ENCODE results near the gene FBXO34. TPM values are rescaled to one million over a fixed set of nuclear protein-coding genes. Genes with fewer than 3 reads are reported as not detected.

FBXO34 gene
- total RNA-seq, 1 experiment from 2014 or later, result 18.8 TPM

DNA sequence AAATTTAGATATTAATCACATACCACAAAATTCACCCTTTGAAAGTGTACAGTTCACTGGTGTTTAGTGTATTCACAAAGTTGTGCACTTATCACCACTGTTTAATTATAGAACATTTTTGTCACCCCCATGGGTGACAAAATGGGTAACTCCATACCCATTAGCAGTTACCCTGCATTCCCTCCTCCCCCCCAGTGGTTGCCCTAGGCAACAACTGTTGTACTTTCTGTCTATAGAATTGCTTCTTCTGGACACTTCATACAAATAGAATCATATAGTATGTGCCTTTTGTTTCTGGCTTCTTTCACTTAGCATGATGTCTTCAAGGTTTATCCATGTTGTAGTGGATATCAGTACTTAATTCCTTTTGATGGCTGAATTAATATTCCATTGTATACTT is 52.7 kb downstream of the FBXO34 start:
- Histone ChIP-seq H3K36me3 (ENCODE audit: control insufficient read depth, insufficient read depth, low read length) (no peaks in the 10 kb centered on the region; the same call in 1 of the 2 replicates), H3K27ac (ENCODE audit: low read length) (no peak overlapping the region), H3K4me1 (ENCODE audit: control insufficient read depth, insufficient read depth, low read length) (no peaks in the 10 kb centered on the region), H3K4me3 (ENCODE audit: low read depth in 2 of 2, low read length in 2 of 2) (no peak overlapping the region), H3K9me3 (ENCODE audit: control insufficient read depth, insufficient read depth, low read depth, low read length) (no peaks in the 10 kb centered on the region), H3K27me3 (ENCODE audit: control insufficient read depth, insufficient read depth, low read length) (no peaks in the 10 kb centered on the region)
- no TSS peak for BruUV-seq (replicated peaks)
- POLR2A ChIA-PET, result no interaction called here
- CTCF ChIA-PET, result no interaction called here
- ATAC-seq, result no peak
- intact Hi-C loops (cut with micrococcal nuclease; ENCODE audit: unreplicated experiment) (no loop called here), in situ Hi-C loops (cut with HindIII; ENCODE audit: low pct_unique_long_range_greater_than_20kb, low sequenced_read_pairs) (no loop called here)
- no peak for DNase-seq (ENCODE audit: low read depth, low spot score)
- TF ChIP-seq SIN3A (IDR thresholded peaks at IDR 0.05; ENCODE audit: borderline replicate concordance, insufficient read depth, low read depth, low read length) (no peak), POLR2AphosphoS5 (IDR thresholded peaks at IDR 0.05; ENCODE audit: low read depth, low read length) (no peak), TCF7L2 (IDR thresholded peaks at IDR 0.05; ENCODE audit: low read depth, low read length) (no peak)
- TF ChIP-seq, protein P1, sequence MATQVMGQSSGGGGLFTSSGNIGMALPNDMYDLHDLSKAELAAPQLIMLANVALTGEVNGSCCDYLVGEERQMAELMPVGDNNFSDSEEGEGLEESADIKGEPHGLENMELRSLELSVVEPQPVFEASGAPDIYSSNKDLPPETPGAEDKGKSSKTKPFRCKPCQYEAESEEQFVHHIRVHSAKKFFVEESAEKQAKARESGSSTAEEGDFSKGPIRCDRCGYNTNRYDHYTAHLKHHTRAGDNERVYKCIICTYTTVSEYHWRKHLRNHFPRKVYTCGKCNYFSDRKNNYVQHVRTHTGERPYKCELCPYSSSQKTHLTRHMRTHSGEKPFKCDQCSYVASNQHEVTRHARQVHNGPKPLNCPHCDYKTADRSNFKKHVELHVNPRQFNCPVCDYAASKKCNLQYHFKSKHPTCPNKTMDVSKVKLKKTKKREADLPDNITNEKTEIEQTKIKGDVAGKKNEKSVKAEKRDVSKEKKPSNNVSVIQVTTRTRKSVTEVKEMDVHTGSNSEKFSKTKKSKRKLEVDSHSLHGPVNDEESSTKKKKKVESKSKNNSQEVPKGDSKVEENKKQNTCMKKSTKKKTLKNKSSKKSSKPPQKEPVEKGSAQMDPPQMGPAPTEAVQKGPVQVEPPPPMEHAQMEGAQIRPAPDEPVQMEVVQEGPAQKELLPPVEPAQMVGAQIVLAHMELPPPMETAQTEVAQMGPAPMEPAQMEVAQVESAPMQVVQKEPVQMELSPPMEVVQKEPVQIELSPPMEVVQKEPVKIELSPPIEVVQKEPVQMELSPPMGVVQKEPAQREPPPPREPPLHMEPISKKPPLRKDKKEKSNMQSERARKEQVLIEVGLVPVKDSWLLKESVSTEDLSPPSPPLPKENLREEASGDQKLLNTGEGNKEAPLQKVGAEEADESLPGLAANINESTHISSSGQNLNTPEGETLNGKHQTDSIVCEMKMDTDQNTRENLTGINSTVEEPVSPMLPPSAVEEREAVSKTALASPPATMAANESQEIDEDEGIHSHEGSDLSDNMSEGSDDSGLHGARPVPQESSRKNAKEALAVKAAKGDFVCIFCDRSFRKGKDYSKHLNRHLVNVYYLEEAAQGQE (IDR thresholded peaks at IDR 0.05; ENCODE audit: insufficient read depth in 1 of 2, low read depth in 2 of 2, low read length in 1 of 2), result no peak
- TF ChIP-seq, protein P2, sequence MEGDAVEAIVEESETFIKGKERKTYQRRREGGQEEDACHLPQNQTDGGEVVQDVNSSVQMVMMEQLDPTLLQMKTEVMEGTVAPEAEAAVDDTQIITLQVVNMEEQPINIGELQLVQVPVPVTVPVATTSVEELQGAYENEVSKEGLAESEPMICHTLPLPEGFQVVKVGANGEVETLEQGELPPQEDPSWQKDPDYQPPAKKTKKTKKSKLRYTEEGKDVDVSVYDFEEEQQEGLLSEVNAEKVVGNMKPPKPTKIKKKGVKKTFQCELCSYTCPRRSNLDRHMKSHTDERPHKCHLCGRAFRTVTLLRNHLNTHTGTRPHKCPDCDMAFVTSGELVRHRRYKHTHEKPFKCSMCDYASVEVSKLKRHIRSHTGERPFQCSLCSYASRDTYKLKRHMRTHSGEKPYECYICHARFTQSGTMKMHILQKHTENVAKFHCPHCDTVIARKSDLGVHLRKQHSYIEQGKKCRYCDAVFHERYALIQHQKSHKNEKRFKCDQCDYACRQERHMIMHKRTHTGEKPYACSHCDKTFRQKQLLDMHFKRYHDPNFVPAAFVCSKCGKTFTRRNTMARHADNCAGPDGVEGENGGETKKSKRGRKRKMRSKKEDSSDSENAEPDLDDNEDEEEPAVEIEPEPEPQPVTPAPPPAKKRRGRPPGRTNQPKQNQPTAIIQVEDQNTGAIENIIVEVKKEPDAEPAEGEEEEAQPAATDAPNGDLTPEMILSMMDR (IDR thresholded peaks at IDR 0.05), result no peak

DNA sequence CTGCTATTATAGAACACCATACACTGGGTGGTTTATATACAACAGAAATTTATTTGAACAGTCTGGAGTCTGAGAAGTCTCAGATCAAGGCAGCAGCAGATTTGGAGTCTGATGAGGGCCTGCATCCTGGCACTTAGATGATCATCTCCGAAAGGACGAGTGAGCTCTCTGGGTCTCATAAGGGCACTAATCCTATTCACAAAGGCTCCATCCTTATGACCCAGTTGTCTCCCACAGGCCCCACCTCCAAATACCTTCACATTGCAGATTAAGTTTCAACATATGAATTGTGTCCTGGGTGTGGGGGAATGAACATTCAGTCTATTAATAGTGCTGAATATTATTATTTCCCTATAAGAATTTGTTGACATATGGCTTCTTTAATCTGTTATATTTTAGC is 53.6 kb downstream of the FBXO34 start:
- ATAC-seq (no peak), DNase-seq (ENCODE audit: low read depth, low spot score) (no peak)
- intact Hi-C loops (cut with micrococcal nuclease; ENCODE audit: unreplicated experiment), result no loop called here
- ChIA-PET CTCF (no interaction called here), POLR2A (no interaction called here)
- in situ Hi-C loops (cut with HindIII; ENCODE audit: low pct_unique_long_range_greater_than_20kb, low sequenced_read_pairs), result no loop called here
- H3K27me3 ChIP-seq (ENCODE audit: control insufficient read depth, insufficient read depth, low read length), result no peaks in the 10 kb centered on the region
- H3K27ac ChIP-seq (ENCODE audit: low read length), result no peak overlapping the region
- H3K9me3 ChIP-seq (ENCODE audit: control insufficient read depth, insufficient read depth, low read depth, low read length), result no peaks in the 10 kb centered on the region
- no peak overlapping the region for H3K4me3 ChIP-seq (ENCODE audit: low read depth in 2 of 2, low read length in 2 of 2)
- no peaks in the 10 kb centered on the region for H3K36me3 ChIP-seq (ENCODE audit: control insufficient read depth, insufficient read depth, low read length)
- no peak for TF ChIP-seq SIN3A (IDR thresholded peaks at IDR 0.05; ENCODE audit: borderline replicate concordance, insufficient read depth, low read depth, low read length)
- no TSS peak for BruUV-seq (replicated peaks)
- H3K4me1 ChIP-seq (ENCODE audit: control insufficient read depth, insufficient read depth, low read length), result no peaks in the 10 kb centered on the region; the same call in 1 of the 2 replicates

DNA sequence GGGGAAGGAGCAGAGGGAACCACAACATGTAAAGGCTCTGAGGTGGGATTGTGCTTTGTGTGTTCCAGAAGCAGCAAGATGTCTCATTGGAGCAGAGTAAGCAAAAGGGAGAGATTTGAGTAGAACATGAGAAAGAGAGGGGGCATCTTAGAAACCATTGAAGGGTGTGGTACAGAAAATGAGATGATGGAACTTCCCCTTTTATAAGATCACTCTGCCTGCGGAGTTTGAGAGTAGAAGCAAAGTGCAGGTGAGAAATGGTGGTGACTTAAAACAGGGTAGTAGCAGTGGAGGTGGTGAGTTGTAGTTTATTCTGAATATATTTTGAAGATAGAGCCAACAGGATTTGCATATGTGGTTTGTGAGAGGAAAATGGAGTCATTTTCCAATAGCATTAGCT is 56.0 kb downstream of the FBXO34 start:
- TF ChIP-seq, protein P2 (IDR thresholded peaks at IDR 0.05), result no peak
- TF ChIP-seq SIN3A (IDR thresholded peaks at IDR 0.05; ENCODE audit: borderline replicate concordance, insufficient read depth, low read depth, low read length) (no peak), POLR2AphosphoS5 (IDR thresholded peaks at IDR 0.05; ENCODE audit: low read depth, low read length) (no peak), TCF7L2 (IDR thresholded peaks at IDR 0.05; ENCODE audit: low read depth, low read length) (no peak)
- TF ChIP-seq, protein P1 (IDR thresholded peaks at IDR 0.05; ENCODE audit: insufficient read depth in 1 of 2, low read depth in 2 of 2, low read length in 1 of 2), result no peak
- H3K4me3 ChIP-seq (ENCODE audit: low read depth in 2 of 2, low read length in 2 of 2), result no peak overlapping the region
- no peak for DNase-seq (ENCODE audit: low read depth, low spot score)
- ChIA-PET CTCF (no interaction called here), POLR2A (no interaction called here)
- peaks cover 2% of the 10 kb centered on the region; the same call in 1 of the 2 replicates for H3K4me1 ChIP-seq (ENCODE audit: control insufficient read depth, insufficient read depth, low read length)
- ATAC-seq, result no peak
- no peaks in the 10 kb centered on the region for H3K9me3 ChIP-seq (ENCODE audit: control insufficient read depth, insufficient read depth, low read depth, low read length)
- H3K27me3 ChIP-seq (ENCODE audit: control insufficient read depth, insufficient read depth, low read length), result no peaks in the 10 kb centered on the region
- intact Hi-C loops (cut with micrococcal nuclease; ENCODE audit: unreplicated experiment), result no loop called here
- no peaks in the 10 kb centered on the region for H3K36me3 ChIP-seq (ENCODE audit: control insufficient read depth, insufficient read depth, low read length)
- no TSS peak for BruUV-seq (replicated peaks)
- in situ Hi-C loops (cut with HindIII; ENCODE audit: low pct_unique_long_range_greater_than_20kb, low sequenced_read_pairs), result no loop called here
- H3K27ac ChIP-seq (ENCODE audit: low read length), result no peak overlapping the region

Data from Panc1 (cell line).